NCI-H510A treated with DMSO at 0.1 percent for 48 hours (cell line): ENCODE measurements around the gene MAF.

Source experiments
- DNase-seq: peaks from one replicate; lab custom pipeline; 2025; lab: John Stamatoyannopoulos, UW

MAF gene

GRCh38 chr16:79612207-79612606, 11.7 kb upstream of the MAF start:
- no peak for DNase-seq

GRCh38 chr16:79610771-79611170, 10.2 kb upstream of the MAF start:
- DNase-seq: no peak

GRCh38 chr16:79609861-79610260, 9.3 kb upstream of the MAF start:
- DNase-seq: no peak

- no peak for DNase-seq
Observed at GRCh38 chr16:79608976-79609375, 8.4 kb upstream of the MAF start.

GRCh38 chr16:79607587-79607986, 7.0 kb upstream of the MAF start:
- peak; percentile 41 for DNase-seq

GRCh38 chr16:79605999-79606398, 5.5 kb upstream of the MAF start:
- no peak for DNase-seq

- no peak for DNase-seq
Observed at GRCh38 chr16:79603055-79603454, 2.5 kb upstream of the MAF start.

GRCh38 chr16:79602628-79603014, 2.1 kb upstream of the MAF start:
- DNase-seq: no peak

- peak; percentile 81 for DNase-seq
Observed at GRCh38 chr16:79601931-79602627, 1.5 kb upstream of the MAF start.

- peak; percentile 33 for DNase-seq
Observed at GRCh38 chr16:79601092-79601930, 774 bp upstream of the MAF start.

- DNase-seq: peak; percentile 73
Observed at GRCh38 chr16:79599837-79600637, 500 bp downstream of the MAF start.

- no peak for DNase-seq
Observed at GRCh38 chr16:79599256-79599836, 1.2 kb downstream of the MAF start.

- DNase-seq: peak; percentile 24
Observed at GRCh38 chr16:79598348-79599181, 2.0 kb downstream of the MAF start.

- no peak for DNase-seq
Observed at GRCh38 chr16:79598063-79598347, 2.5 kb downstream of the MAF start.

GRCh38 chr16:79597277-79598062, 3.1 kb downstream of the MAF start:
- DNase-seq: peak; percentile 22

- peak; percentile 75 for DNase-seq
Observed at GRCh38 chr16:79595931-79596450, 4.5 kb downstream of the MAF start.

GRCh38 chr16:79595231-79595641, 5.3 kb downstream of the MAF start:
- DNase-seq: peak; percentile 11

GRCh38 chr16:79593754-79594153, 6.8 kb downstream of the MAF start:
- no peak for DNase-seq

GRCh38 chr16:79593074-79593531, 7.4 kb downstream of the MAF start:
- peak; percentile 83 for DNase-seq

GRCh38 chr16:79592186-79592585, 8.4 kb downstream of the MAF start:
- DNase-seq: no peak
